ENCODE results near the gene TMEM131L. TPM values are rescaled to one million over a fixed set of nuclear protein-coding genes. Genes with fewer than 3 reads are reported as not detected.

Gene TMEM131L
- total RNA-seq, 1 donor from 2014 or later: 18.8 TPM

- no peak for DNase-seq (ENCODE audit: extremely low read depth, low read depth, low spot score)
These were observed 104.2 kb downstream of the TMEM131L start for GRCh38 chr4:153570228-153570973.

- DNase-seq (ENCODE audit: extremely low read depth, low read depth, low spot score): no peak
These were observed 104.9 kb downstream of the TMEM131L start for GRCh38 chr4:153571006-153571545.

- no peak for DNase-seq (ENCODE audit: extremely low read depth, low read depth, low spot score)
These were observed 106.4 kb downstream of the TMEM131L start for GRCh38 chr4:153572609-153573008.

- no peak for DNase-seq (ENCODE audit: extremely low read depth, low read depth, low spot score)
These were observed 107.1 kb downstream of the TMEM131L start for GRCh38 chr4:153573221-153573620.

- peak; percentile 34 for DNase-seq (ENCODE audit: extremely low read depth, low read depth, low spot score)
These were observed 108.0 kb downstream of the TMEM131L start for GRCh38 chr4:153573881-153574802.

GRCh38 chr4:153576443-153576774 lies 110.2 kb downstream of the TMEM131L start:
- no peak for DNase-seq (ENCODE audit: extremely low read depth, low read depth, low spot score)

- DNase-seq (ENCODE audit: extremely low read depth, low read depth, low spot score): no peak
These were observed 110.9 kb downstream of the TMEM131L start for GRCh38 chr4:153577053-153577452.

- no peak for DNase-seq (ENCODE audit: extremely low read depth, low read depth, low spot score)
These were observed 113.2 kb downstream of the TMEM131L start for GRCh38 chr4:153579410-153579809.

- DNase-seq (ENCODE audit: extremely low read depth, low read depth, low spot score): no peak
These were observed 113.7 kb downstream of the TMEM131L start for GRCh38 chr4:153579872-153580271.

GRCh38 chr4:153582954-153583702 lies 117.0 kb downstream of the TMEM131L start:
- DNase-seq (ENCODE audit: extremely low read depth, low read depth, low spot score): no peak

GRCh38 chr4:153585026-153585425 lies 118.9 kb downstream of the TMEM131L start:
- DNase-seq (ENCODE audit: extremely low read depth, low read depth, low spot score): no peak

GRCh38 chr4:153589703-153590595 lies 123.8 kb downstream of the TMEM131L start:
- DNase-seq (ENCODE audit: extremely low read depth, low read depth, low spot score): no peak

- no peak for DNase-seq (ENCODE audit: extremely low read depth, low read depth, low spot score)
These were observed 125.3 kb downstream of the TMEM131L start for GRCh38 chr4:153591441-153591840.

GRCh38 chr4:153592064-153592463 lies 125.9 kb downstream of the TMEM131L start:
- DNase-seq (ENCODE audit: extremely low read depth, low read depth, low spot score): no peak

- no peak for DNase-seq (ENCODE audit: extremely low read depth, low read depth, low spot score)
These were observed 127.0 kb downstream of the TMEM131L start for GRCh38 chr4:153593161-153593560.

GRCh38 chr4:153594210-153594609 lies 128.1 kb downstream of the TMEM131L start:
- DNase-seq (ENCODE audit: extremely low read depth, low read depth, low spot score): no peak

GRCh38 chr4:153595894-153596601 lies 129.9 kb downstream of the TMEM131L start:
- no peak for DNase-seq (ENCODE audit: extremely low read depth, low read depth, low spot score)

GRCh38 chr4:153602758-153603157 lies 136.6 kb downstream of the TMEM131L start:
- no peak for DNase-seq (ENCODE audit: extremely low read depth, low read depth, low spot score)

GRCh38 chr4:153603258-153603657 lies 137.1 kb downstream of the TMEM131L start:
- DNase-seq (ENCODE audit: extremely low read depth, low read depth, low spot score): no peak
